ACC112 (cell line): Measurements from ENCODE around the gene CCDC121.

Experiments used
- H2AFZ ChIP-seq: fragments of 200-600 bp; sonication (generic); one replicate; pipeline ENCODE4 v1.6.0; 2017; ENCODE audit warnings: antibody characterized with exemption, low read length; ENCODE audit not compliant: unreplicated experiment
- H3K27ac ChIP-seq: fragments of 200-600 bp; sonication (generic); 2 replicates; pipeline ENCODE4 v1.5.1; 2014; ENCODE audit warnings: low read depth, mild to moderate bottlenecking, antibody characterized with exemption, low read length, moderate library complexity
- H3K27me3 ChIP-seq: fragments of 200-600 bp; sonication (generic); 2 replicates; pipeline ENCODE4 v1.6.1; 2014; ENCODE audit warnings: mild to moderate bottlenecking, antibody characterized with exemption, low read length, moderate library complexity, mixed read lengths; ENCODE audit not compliant: insufficient read depth
- H3K36me3 ChIP-seq: fragments of 200-600 bp; sonication (generic); 2 replicates; pipeline ENCODE4 v1.6.1; 2016; ENCODE audit warnings: mild to moderate bottlenecking, antibody characterized with exemption, low read length, moderate library complexity, mixed read lengths; ENCODE audit not compliant: insufficient read depth
- H3K4me1 ChIP-seq: fragments of 200-600 bp; sonication (generic); one replicate; pipeline ENCODE4 v1.6.1; 2016; ENCODE audit warnings: low read length, mixed read lengths; ENCODE audit not compliant: insufficient read depth, unreplicated experiment, control insufficient read depth
- H3K4me3 ChIP-seq: fragments of 200-600 bp; sonication (generic); 2 replicates; pipeline ENCODE4 v1.5.1; 2014; ENCODE audit warnings: mild to moderate bottlenecking, low read depth, low read length
- H3K79me2 ChIP-seq: fragments of 200-600 bp; sonication (generic); one replicate; pipeline ENCODE4 v1.6.0; 2016; ENCODE audit warnings: low read length; ENCODE audit not compliant: control insufficient read depth, unreplicated experiment, insufficient read depth

CCDC121 gene

GRCh38 chr2:27628767-27629709 is at the start of gene CCDC121, which contains the start of gene GPN1:
Gene CCDC121, minus strand, starts transcription at chr2:27629012. Its CDS starts 1,213 bp downstream, at chr2:27627799.
Gene GPN1, plus strand, starts transcription at chr2:27629050. Its CDS starts 9 bp downstream, at chr2:27629059.
- no peaks in the 10 kb centered on the region for H3K27me3 ChIP-seq
- H3K4me1 ChIP-seq, result peaks cover 15% of the 10 kb centered on the region
- H3K36me3 ChIP-seq, result 0 out of 2 replicates have a peak, but pooled peaks cover 12% of the 10 kb centered on the region
- H3K79me2 ChIP-seq, result peaks cover 12% of the 10 kb centered on the region
- peak within 1 kb of the TSS; percentile 82 for H2AFZ ChIP-seq
- H3K4me3 ChIP-seq, result peak within 1 kb of the TSS; percentile 90
- peak within 1 kb of the TSS; percentile 84 for H3K27ac ChIP-seq

- peaks cover 2% of the 10 kb centered on the region for H3K79me2 ChIP-seq
- H3K4me3 ChIP-seq, result no peak overlapping the region
- no peaks in the 10 kb centered on the region for H3K27me3 ChIP-seq
- H3K27ac ChIP-seq, result no peak overlapping the region
- H3K36me3 ChIP-seq, result peaks cover 37% of the 10 kb centered on the region
- no peak overlapping the region for H2AFZ ChIP-seq
- no peaks in the 10 kb centered on the region for H3K4me1 ChIP-seq
Observed at GRCh38 chr2:27672723-27673486, 44.1 kb upstream of the CCDC121 start.

- H3K4me1 ChIP-seq, result peaks cover 6% of the 10 kb centered on the region
- H3K27ac ChIP-seq, result no peak overlapping the region
- H3K4me3 ChIP-seq, result no peak overlapping the region
- peaks cover 28% of the 10 kb centered on the region for H3K36me3 ChIP-seq
- peaks cover 8% of the 10 kb centered on the region for H3K79me2 ChIP-seq
- no peaks in the 10 kb centered on the region for H3K27me3 ChIP-seq
- no peak overlapping the region for H2AFZ ChIP-seq
Observed at GRCh38 chr2:27671235-27671634, 42.4 kb upstream of the CCDC121 start.

- Histone ChIP-seq H3K36me3 (peaks cover 18% of the 10 kb centered on the region), H3K27ac (peak overlapping the region; percentile 17), H3K4me1 (peaks cover 15% of the 10 kb centered on the region)
Observed at GRCh38 chr2:27667446-27667845, 38.6 kb upstream of the CCDC121 start.

GRCh38 chr2:27664622-27665363 is 36.0 kb upstream of the CCDC121 start:
- Histone ChIP-seq H3K79me2 (peaks cover 51% of the 10 kb centered on the region), H2AFZ (peak overlapping the region; percentile 34), H3K27me3 (no peaks in the 10 kb centered on the region), H3K27ac (no peak overlapping the region), H3K4me1 (peaks cover 24% of the 10 kb centered on the region), H3K4me3 (peak overlapping the region; percentile 92), H3K36me3 (peaks cover 28% of the 10 kb centered on the region)

More at GRCh38 chr2:27667446-27667845, 38.6 kb upstream of the CCDC121 start:
- Histone ChIP-seq H3K4me3 (no peak overlapping the region), H3K27me3 (no peaks in the 10 kb centered on the region), H2AFZ (no peak overlapping the region), H3K79me2 (peaks cover 35% of the 10 kb centered on the region)

- H3K36me3 ChIP-seq, result peaks cover 30% of the 10 kb centered on the region
- peaks cover 24% of the 10 kb centered on the region for H3K4me1 ChIP-seq
- H3K79me2 ChIP-seq, result peaks cover 53% of the 10 kb centered on the region
- peak overlapping the region; percentile 92 for H3K4me3 ChIP-seq
- peak overlapping the region; percentile 34 for H2AFZ ChIP-seq
- H3K27me3 ChIP-seq, result no peaks in the 10 kb centered on the region
- peak overlapping the region; percentile 88; the same call in 1 of the 2 replicates for H3K27ac ChIP-seq
Observed at GRCh38 chr2:27664154-27664574, 35.4 kb upstream of the CCDC121 start.

GRCh38 chr2:27663285-27664153 is 34.7 kb upstream of the CCDC121 start, which contains the start of the genes SLC4A1AP and SUPT7L:
Gene SLC4A1AP, plus strand, starts transcription at chr2:27663889. Its CDS starts 26 bp downstream, at chr2:27663915.
Gene SUPT7L, minus strand, starts transcription at chr2:27663614. Its CDS starts 1,422 bp downstream, at chr2:27662192.
- Histone ChIP-seq H3K36me3 (peaks cover 31% of the 10 kb centered on the region), H3K27ac (peak within 1 kb of the TSS; percentile 88), H3K4me3 (peak within 1 kb of the TSS; percentile 92), H3K79me2 (peaks cover 54% of the 10 kb centered on the region), H2AFZ (peak within 1 kb of the TSS; percentile 34), H3K4me1 (peaks cover 24% of the 10 kb centered on the region), H3K27me3 (no peaks in the 10 kb centered on the region)

- Histone ChIP-seq H3K27ac (no peak overlapping the region), H3K36me3 (peaks cover 37% of the 10 kb centered on the region), H2AFZ (no peak overlapping the region), H3K4me3 (no peak overlapping the region; the same call in 1 of the 2 replicates), H3K79me2 (peaks cover 49% of the 10 kb centered on the region), H3K4me1 (peaks cover 18% of the 10 kb centered on the region), H3K27me3 (no peaks in the 10 kb centered on the region)
Observed at GRCh38 chr2:27661371-27661770, 32.6 kb upstream of the CCDC121 start.

GRCh38 chr2:27655155-27655951 is 26.5 kb upstream of the CCDC121 start:
- Histone ChIP-seq H3K79me2 (peaks cover 3% of the 10 kb centered on the region), H3K4me1 (peaks cover 22% of the 10 kb centered on the region), H3K4me3 (no peak overlapping the region), H3K36me3 (peaks cover 56% of the 10 kb centered on the region), H3K27ac (no peak overlapping the region), H3K27me3 (no peaks in the 10 kb centered on the region), H2AFZ (no peak overlapping the region)
